Bronchial epithelial cell (primary cell): ENCODE measurements around the gene HMMR. TPM values are rescaled to one million over a fixed set of nuclear protein-coding genes. Genes with fewer than 3 reads are reported as not detected.

Experiments
- DNase-seq: peaks from one replicate; pipeline ENCODE4 v3.0.0-alpha.2; 2010; ENCODE audit warnings: low read depth
- FAIRE-seq: peaks from 2 replicates; lab custom pipeline; 2011; peaks lifted over from hg19 to GRCh38; lab: Jason Lieb, UNC
- H3K27me3 ChIP-seq: 2 replicates; pipeline ENCODE4 v1.5.1; 2011; ENCODE audit warnings: low read length; ENCODE audit not compliant: control insufficient read depth, insufficient read depth
- H3K36me3 ChIP-seq: 2 replicates; pipeline ENCODE4 v1.5.1; 2011; ENCODE audit warnings: low read length; ENCODE audit not compliant: control insufficient read depth, insufficient read depth
- H3K4me3 ChIP-seq: 2 replicates; pipeline ENCODE4 v1.5.1; 2011; ENCODE audit warnings: mild to moderate bottlenecking, low read depth, low read length, control low read depth
- total RNA-seq: library from RNA; depleted of rRNA; stranded (reverse); fragments of >200 nt; gene quantifications from 2 replicates; pipeline ENCODE4 v1.2.1, GENCODE V29; 2014
- TF ChIP-seq, protein P1 (sequence below): IDR thresholded peaks from 2 replicates; pipeline ENCODE4 v1.5.1; 2011; ENCODE audit warnings: mild to moderate bottlenecking, moderate library complexity, low read length, control low read depth, inconsistent platforms; ENCODE audit not compliant: insufficient read depth, severe bottlenecking

Gene HMMR
- total RNA-seq, 1 donor from 2014 or later: 0.53 TPM

GRCh38 chr5:163463063-163463435, 2.6 kb downstream of the HMMR start:
- DNase-seq: no peak
- no peak overlapping the region for H3K4me3 ChIP-seq
- no peaks in the 10 kb centered on the region for H3K27me3 ChIP-seq
- FAIRE-seq: no peak
- TF ChIP-seq, protein P1, sequence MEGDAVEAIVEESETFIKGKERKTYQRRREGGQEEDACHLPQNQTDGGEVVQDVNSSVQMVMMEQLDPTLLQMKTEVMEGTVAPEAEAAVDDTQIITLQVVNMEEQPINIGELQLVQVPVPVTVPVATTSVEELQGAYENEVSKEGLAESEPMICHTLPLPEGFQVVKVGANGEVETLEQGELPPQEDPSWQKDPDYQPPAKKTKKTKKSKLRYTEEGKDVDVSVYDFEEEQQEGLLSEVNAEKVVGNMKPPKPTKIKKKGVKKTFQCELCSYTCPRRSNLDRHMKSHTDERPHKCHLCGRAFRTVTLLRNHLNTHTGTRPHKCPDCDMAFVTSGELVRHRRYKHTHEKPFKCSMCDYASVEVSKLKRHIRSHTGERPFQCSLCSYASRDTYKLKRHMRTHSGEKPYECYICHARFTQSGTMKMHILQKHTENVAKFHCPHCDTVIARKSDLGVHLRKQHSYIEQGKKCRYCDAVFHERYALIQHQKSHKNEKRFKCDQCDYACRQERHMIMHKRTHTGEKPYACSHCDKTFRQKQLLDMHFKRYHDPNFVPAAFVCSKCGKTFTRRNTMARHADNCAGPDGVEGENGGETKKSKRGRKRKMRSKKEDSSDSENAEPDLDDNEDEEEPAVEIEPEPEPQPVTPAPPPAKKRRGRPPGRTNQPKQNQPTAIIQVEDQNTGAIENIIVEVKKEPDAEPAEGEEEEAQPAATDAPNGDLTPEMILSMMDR: no peak
- no peaks in the 10 kb centered on the region for H3K36me3 ChIP-seq

DNA sequence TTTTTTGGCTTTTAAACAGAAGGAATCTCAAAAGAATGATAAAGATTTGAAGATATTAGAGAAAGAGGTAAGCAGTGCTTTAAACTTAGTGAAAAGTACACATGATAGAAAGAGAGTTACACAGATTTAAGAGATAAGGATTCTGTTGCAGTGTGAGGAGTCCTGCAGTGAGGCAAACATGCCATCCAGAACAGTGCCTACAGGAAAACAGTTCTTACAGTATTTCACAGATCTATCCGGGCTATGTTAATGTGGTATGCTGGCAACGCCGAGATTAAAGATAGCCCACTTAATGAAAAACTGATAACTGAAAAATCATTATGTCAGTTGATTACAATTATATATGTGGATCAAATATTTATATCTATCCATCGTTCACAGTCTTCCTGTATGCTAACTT, 7.2 kb downstream of the HMMR start:
- no peak for FAIRE-seq
- Histone ChIP-seq H3K36me3 (no peaks in the 10 kb centered on the region), H3K4me3 (no peak overlapping the region), H3K27me3 (no peaks in the 10 kb centered on the region)
- DNase-seq: no peak
- TF ChIP-seq, protein P1: no peak

GRCh38 chr5:163473635-163474243, 13.3 kb downstream of the HMMR start:
- no peaks in the 10 kb centered on the region for H3K36me3 ChIP-seq
- TF ChIP-seq, protein P1: no peak
- peak; percentile 55 for DNase-seq
- no peaks in the 10 kb centered on the region for H3K27me3 ChIP-seq
- no peak overlapping the region for H3K4me3 ChIP-seq
- no peak for FAIRE-seq

- no peak for DNase-seq
- no peak overlapping the region for H3K4me3 ChIP-seq
- FAIRE-seq: no peak
- TF ChIP-seq, protein P1: no peak
- H3K27me3 ChIP-seq: no peaks in the 10 kb centered on the region
- no peaks in the 10 kb centered on the region for H3K36me3 ChIP-seq
Measured at GRCh38 chr5:163475411-163475810, 15.0 kb downstream of the HMMR start.

- peak; percentile 72 for DNase-seq
- TF ChIP-seq, protein P1: no peak
- FAIRE-seq: no peak
- H3K4me3 ChIP-seq: no peak overlapping the region
- H3K27me3 ChIP-seq: no peaks in the 10 kb centered on the region
- no peaks in the 10 kb centered on the region for H3K36me3 ChIP-seq
Measured at GRCh38 chr5:163478126-163478981, 17.9 kb downstream of the HMMR start.

- TF ChIP-seq, protein P1: no peak
- H3K36me3 ChIP-seq: no peaks in the 10 kb centered on the region
- no peaks in the 10 kb centered on the region for H3K27me3 ChIP-seq
- H3K4me3 ChIP-seq: no peak overlapping the region
- FAIRE-seq (no peak), DNase-seq (no peak)
Measured at GRCh38 chr5:163478982-163479271, 18.5 kb downstream of the HMMR start.
